GM18526 (cell line): ENCODE data around the gene CIROP.

Experiments
- POLR2A ChIP-seq: IDR thresholded peaks from 3 replicates; pipeline ENCODE4 v1.6.1; 2011; ENCODE audit not compliant: insufficient read length; ENCODE audit errors: extremely low read depth

Gene CIROP

GRCh38 chr14:23104591-23105347 lies at the start of gene CIROP:
Gene CIROP (minus strand): TSS chr14:23104989. CDS start chr14:23104920, 69 bp downstream.
- no peak for TF ChIP-seq POLR2A

- TF ChIP-seq POLR2A: no peak
These were observed 49.3 kb upstream of the CIROP start for GRCh38 chr14:23153851-23154796.

- no peak for TF ChIP-seq POLR2A
These were observed 46.6 kb upstream of the CIROP start for GRCh38 chr14:23151342-23151741.

GRCh38 chr14:23149745-23150144 lies 45.0 kb upstream of the CIROP start:
- no peak for TF ChIP-seq POLR2A

- no peak for TF ChIP-seq POLR2A
These were observed 43.9 kb upstream of the CIROP start for GRCh38 chr14:23148591-23149249.

GRCh38 chr14:23147676-23148075 lies 42.9 kb upstream of the CIROP start:
- TF ChIP-seq POLR2A: no peak

GRCh38 chr14:23146980-23147379 lies 42.2 kb upstream of the CIROP start:
- TF ChIP-seq POLR2A: no peak

- TF ChIP-seq POLR2A: no peak
These were observed 41.6 kb upstream of the CIROP start for GRCh38 chr14:23146351-23146910.

- no peak for TF ChIP-seq POLR2A
These were observed 41.1 kb upstream of the CIROP start for GRCh38 chr14:23145794-23146350.

GRCh38 chr14:23143911-23144310 lies 39.1 kb upstream of the CIROP start:
- no peak for TF ChIP-seq POLR2A

GRCh38 chr14:23142826-23143225 lies 38.0 kb upstream of the CIROP start:
- TF ChIP-seq POLR2A: no peak

- TF ChIP-seq POLR2A: no peak
These were observed 37.1 kb upstream of the CIROP start for GRCh38 chr14:23141706-23142444.

- TF ChIP-seq POLR2A: no peak
These were observed 35.6 kb upstream of the CIROP start for GRCh38 chr14:23140371-23140770.

GRCh38 chr14:23139874-23140273 lies 35.1 kb upstream of the CIROP start:
- no peak for TF ChIP-seq POLR2A
